GM18505 (cell line): ENCODE data around the gene WDR33.

Experiments used
- ATAC-seq: cut with Tn5 transposase; IDR thresholded peaks from one replicate; pipeline ENCODE4 v1.9.1; 2021; ENCODE audit not compliant: unreplicated experiment
- POLR2A ChIP-seq: IDR thresholded peaks from 4 replicates; pipeline ENCODE4 v1.6.1; 2011; ENCODE audit warnings: borderline replicate concordance; ENCODE audit not compliant: insufficient read depth, insufficient read length; ENCODE audit errors: extremely low read depth

Gene WDR33

DNA sequence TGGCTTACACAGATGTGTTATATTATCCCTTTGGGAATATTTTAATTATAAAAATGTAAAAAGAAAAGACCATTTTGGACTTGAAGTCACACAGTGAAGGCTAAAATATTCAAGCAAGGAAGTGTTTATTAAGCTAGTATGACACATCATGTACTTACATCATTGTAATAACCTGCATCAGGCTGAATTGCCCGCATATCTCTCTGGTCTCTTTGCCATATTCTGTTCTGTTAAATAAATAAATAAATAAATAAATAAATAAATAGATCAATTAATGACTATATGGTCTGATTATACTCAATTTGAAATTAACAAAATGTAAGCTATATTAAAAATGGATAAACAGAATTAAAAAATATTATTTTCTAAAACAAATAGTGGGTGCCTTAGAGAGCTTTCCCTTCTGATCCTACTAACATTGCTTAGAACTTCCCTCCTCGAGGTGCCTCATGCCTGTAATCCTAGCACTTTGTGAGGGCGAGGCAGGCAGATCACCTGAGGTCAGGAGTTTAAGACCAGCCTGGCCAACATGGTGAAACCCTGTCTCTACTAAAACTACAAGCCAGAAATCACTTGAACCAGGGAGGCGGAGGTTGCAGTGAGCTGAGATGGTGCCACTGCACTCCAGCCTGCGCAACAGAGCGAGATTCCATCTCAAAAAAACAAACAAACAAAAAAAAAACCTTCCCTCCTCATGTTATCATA lies 42.0 kb downstream of the WDR33 start:
- no peak for TF ChIP-seq POLR2A
- ATAC-seq: no peak

DNA sequence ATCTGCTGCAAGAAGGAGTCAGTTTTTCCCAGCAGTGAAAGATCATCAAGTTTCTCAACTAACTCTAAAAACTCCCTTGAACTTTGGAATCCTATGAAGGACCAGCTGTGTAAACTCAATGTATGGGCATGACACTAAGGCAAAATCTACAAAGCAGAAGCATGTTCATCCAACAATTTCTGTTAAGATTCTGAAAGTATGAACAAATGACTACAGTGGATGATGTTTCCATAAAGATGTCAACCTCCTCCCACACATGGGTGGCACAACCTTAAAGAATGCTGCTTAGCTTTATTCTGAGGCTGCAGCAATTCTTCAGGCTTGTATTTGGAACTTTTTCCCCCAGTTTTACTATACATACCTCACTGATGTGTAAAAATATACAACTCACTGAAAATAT lies 47.2 kb downstream of the WDR33 start:
- no peak for ATAC-seq
- TF ChIP-seq POLR2A: no peak

DNA sequence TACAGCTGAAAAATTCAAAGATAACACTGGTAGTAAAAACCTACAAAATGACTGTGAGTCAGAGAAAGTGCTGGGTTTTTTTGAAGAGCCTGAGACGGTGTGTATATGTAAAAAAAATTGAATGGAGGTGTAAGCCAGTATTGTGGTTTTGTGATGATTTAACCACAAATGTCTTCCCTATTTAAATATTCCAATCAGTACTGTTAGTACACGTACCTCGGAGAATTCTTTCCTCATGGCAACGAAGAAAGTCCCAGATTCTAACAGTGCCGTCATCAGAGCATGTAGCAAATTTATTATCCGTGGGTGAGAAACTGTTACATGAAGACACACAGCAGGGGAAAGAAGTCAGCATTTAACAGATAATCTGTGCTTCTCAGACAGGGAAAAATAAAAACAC lies 48.1 kb downstream of the WDR33 start:
- no peak for TF ChIP-seq POLR2A
- ATAC-seq: no peak

DNA sequence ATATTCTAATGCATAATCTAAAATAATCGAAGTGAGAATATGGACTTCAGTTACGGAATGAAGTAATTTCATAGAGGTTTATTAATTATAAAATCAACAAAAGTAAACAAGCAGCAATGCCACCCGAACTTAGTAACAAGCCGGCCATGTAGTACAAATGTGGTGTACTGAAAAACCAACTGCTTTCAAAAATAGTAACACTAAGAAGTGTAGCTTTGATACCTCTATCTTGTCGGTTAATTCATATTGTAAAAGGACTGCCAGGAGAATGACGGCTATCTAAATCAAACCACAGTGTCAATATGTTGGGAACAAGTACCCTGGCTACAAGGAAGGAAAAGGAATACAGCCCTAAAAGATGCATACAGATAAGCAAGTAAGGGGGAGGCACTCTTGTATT lies 48.5 kb downstream of the WDR33 start:
- no peak for ATAC-seq
- TF ChIP-seq POLR2A: no peak

DNA sequence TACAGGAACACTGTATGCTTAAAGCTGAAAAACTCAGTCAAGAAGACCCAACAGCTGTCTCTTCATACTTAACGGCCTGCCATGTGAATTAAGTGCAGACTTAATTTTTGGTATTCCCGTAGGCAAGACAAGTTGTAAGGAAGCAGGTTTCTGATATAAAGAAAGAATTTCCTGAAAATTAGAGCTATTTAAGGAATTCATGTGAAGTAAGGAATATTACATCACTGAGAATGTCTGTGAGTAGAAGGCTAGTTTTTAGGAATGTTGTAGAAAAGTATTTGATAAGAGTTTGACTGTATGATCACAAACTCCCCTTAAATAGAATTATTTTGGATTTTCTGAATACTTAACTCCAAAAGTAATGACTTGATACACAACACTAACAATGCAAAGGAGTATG lies 51.0 kb downstream of the WDR33 start:
- no peak for ATAC-seq
- no peak for TF ChIP-seq POLR2A

DNA sequence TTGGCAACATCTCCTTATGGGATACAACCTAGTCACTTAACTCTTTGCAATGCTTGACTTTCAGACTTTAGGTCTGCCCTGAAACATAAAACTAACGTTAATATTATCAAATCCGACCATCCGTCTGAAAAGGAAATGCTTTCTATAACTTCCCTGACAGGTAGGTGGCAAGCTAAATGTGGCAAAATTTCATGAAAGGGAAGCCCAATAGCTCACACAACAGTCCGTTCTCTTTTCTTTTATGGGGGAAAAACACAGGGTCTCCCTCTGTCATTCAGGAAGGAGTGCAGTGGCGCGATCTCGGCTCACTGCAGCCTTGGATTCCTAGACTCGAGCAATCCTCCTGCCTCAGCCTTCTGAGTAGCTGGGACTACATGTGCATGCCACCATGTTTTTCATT lies 56.8 kb downstream of the WDR33 start:
- no peak for ATAC-seq
- no peak for TF ChIP-seq POLR2A

DNA sequence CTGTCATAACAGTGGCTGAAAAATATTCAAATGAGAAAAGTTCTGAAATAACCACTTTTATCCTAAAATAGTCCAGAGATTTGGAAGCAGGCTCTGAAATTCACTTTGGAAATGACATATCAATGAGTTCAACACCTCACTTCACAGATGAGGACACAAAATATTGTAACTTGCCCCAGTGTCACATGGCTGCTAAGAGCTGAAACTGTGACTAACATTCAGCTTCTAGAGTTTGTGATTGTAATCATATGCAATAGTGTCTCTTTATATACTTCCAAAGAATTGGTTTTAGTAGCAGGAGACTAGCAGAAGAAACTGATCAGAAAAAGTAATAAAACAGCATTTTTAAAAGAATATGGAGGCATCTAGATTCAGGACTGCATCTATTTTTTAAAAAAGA lies 57.6 kb downstream of the WDR33 start:
- TF ChIP-seq POLR2A: no peak
- ATAC-seq: no peak

DNA sequence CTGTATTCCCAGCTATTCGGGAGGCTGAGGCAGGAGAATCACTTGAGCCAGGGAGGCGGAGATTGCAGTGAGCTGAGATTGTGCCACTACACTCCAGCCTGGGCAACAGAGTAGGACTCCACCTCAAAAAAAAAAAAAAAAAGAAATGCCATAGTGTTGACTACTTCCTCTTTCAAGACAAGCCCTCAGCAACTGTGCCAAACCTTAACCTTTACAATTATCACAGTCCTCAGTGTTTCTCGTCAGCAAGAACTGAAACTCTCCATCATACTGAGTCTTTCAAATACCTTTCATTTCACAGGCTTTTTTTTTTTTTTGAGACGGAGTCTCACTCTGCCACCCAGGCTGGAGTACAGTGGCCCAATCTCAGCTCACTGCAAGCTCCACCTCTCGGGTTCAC lies 61.4 kb downstream of the WDR33 start:
- peak; percentile 95 for ATAC-seq

DNA sequence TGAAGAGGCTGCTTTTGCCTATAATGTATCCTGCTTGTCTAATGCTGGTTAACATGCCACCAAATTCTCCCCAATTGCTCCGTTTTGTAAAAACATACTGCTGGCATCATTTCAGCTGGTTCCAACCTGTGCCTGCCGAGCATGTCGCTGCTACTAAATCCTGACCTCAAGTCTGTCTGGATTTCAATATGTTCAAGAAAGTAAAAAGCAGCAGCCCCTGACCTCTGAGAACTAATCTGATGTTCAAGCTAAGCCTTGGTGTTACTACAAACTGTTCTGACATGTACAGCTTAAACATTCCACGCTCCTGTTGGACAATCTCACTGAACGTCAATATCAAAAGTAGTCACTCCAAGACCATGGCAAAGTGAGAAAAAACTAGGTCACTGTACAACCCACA lies 63.4 kb downstream of the WDR33 start:
- ATAC-seq: no peak
- TF ChIP-seq POLR2A: no peak

DNA sequence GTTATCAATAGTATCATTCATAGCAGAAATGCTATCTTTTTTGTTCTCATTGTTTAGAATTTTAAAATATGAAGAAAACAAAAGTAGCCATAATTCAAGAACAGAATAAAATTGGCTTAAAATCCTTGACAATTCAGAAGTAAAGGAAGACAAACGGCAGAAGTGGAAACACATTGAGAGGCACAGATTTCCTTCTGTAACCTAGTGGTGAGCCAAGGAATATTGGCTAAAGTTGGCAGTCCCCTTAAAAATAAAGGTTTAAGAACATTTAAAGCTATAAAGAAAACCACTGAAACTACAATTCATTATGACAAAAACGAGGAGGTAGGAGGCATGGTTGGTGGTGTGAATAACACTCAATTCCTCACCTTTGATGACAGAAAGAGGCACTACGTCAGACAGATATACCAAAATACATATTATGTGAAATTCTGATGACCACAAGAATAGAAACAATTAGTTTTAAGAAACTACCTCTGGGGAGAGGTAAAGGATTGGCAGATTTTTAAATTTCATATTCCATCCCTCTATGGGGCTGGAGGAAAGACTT lies 67.4 kb downstream of the WDR33 start:
- ATAC-seq: no peak
- TF ChIP-seq POLR2A: no peak

DNA sequence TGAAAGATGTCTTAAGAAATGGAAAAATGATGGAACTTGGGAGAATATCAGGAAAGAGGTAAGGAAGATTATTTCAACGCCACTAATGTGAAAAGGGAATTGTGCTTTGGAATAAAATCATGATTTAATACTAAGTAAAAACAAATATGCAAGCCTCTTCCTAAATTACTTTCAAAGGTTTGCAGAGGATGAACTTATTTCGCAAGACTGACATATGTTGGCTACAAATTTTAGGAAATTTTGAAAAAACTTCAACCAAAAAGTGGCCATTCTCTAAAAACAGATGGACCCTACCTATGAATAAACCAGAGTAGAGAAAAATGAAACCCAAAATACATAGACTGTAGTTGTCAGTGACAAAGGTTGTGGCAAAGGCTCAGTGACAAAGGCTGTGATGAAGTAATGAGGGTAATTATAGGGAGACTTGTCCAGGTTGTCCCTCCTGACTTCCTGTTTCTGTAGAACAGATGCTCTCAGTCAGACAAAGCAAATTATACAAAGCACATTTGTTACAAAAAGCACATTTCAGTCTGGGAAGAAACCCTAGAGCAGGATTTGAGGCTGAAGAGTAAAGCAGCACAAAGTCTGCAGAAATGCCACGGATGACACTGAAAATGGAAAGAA lies 70.2 kb downstream of the WDR33 start:
- no peak for TF ChIP-seq POLR2A
- ATAC-seq: no peak

DNA sequence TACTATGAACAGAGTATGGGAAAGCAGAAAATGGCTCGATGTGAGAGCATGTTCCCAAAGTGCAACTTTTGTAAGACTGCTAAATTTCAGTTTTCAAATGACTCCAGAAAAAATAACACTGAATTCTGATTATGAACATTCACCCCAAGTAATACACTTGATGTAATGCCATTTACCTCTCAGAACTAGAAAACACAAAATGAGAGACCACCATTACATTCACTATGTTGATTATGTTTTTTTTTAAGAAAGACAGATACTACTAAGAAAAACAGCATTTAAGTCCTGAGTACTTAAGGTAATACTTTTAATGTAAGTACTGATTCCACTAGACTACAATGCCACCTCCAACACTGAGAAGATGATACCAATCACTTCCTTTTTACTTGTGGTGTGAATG lies 71.2 kb downstream of the WDR33 start:
- no peak for TF ChIP-seq POLR2A
- no peak for ATAC-seq

DNA sequence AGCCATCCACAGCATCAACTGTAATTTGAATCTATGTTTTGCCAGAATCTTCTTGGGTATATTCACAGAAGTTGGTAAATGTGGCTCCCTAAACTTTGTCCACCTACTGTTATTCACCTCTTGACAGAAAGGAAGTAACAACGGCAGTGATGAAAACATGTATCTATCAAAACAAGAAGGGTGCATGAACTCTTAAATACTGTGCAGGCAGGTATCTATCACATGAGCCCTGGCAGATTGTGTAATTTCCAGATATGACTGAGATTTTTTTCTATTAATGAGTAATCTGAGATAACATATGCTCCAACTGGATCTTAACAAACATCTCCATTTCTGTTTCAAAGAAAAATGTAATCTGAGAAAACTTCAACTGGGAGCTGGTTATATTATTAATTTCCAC lies 73.1 kb downstream of the WDR33 start:
- ATAC-seq: no peak
- TF ChIP-seq POLR2A: no peak
